SHP77 (cell line): ENCODE results near the gene VAV2.
"Not testable (repeated sequence)": the region's sequence is repeated elsewhere in the genome, so short reads cannot be mapped to it uniquely, and the experiment has no call there.

ENCODE experiments used
- DNase-seq, 2 experiments: peaks; one replicate each; lab custom pipeline; 2025; lab: John Stamatoyannopoulos, UW

VAV2 gene

GRCh38 chr9:133969681-133970580 is 22.2 kb downstream of the VAV2 start:
- no peak for DNase-seq

- no peak for DNase-seq
Observed at GRCh38 chr9:133968966-133969617, 23.0 kb downstream of the VAV2 start.

- DNase-seq, result no peak
Observed at GRCh38 chr9:133968428-133968827, 23.7 kb downstream of the VAV2 start.

GRCh38 chr9:133967024-133967741 is 24.9 kb downstream of the VAV2 start:
- DNase-seq, result no peak

DNA sequence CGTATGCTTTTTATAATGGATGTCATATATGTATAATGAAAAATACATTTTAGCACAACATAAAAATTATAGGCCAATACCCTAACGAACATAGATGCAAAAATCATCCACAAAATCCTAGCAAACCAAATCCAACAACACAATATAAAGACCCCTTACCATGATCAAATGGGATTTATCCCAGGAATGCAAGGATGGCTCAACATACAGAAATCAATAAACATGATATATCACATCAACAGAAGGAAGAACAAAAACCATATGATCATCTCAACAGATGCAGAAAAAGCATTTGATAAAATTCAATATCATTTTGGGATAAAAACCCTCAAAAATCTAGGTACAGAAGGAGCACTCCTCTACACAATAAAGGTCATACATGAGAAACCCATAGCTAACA is 27.7 kb downstream of the VAV2 start:
- DNase-seq, result no peak

GRCh38 chr9:133963166-133963565 is 29.0 kb downstream of the VAV2 start:
- DNase-seq, result no peak

DNA sequence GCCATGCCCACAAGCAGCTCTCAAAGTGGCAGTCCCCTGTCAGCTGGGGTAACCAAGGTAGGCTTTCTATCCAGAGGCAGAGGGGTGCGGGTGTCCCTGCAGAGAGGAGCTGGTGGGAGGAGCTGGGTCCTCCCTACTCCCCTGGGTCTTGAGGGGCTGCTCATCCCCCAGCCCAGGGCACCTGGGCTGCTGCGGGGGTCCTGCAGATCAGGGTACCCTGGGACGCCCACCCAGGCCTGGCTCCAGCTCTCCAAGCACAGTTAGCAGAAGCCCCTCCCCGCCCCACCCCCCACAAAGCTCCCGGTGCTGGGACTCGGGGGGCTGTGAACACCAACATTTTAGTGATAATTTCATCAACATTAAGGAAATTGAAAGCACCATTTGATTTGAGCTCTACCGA is 29.8 kb downstream of the VAV2 start:
- no peak for DNase-seq

GRCh38 chr9:133961226-133962165 is 30.6 kb downstream of the VAV2 start:
- no peak for DNase-seq

DNA sequence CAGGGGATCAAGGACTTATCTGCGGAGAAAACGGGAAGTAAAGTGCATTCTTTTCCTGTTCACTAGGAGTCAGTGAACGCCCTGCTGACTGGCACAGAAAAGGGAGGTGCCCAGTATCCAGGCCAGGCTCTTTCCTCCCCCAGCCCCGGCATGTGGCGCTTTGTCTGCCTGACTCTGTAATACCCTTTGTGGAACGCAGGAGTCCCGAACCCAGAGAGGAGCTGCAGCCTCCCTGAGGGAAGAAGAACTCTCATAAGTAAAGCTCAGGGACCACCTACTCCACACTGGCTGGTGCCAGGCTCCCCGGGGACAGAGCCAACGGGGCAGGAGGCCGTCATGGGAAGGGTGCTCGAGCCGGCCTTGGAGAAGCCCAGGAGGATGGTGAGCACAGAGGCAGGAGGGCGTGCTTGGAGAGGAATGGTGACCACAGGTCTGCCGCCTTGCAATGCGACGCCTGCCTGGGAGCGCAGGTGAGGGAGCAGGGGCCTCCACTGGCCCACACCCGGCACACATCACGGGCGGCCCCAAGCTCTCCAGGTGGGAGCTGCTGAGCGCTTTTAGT is 31.5 kb downstream of the VAV2 start:
- DNase-seq, result no peak

DNA sequence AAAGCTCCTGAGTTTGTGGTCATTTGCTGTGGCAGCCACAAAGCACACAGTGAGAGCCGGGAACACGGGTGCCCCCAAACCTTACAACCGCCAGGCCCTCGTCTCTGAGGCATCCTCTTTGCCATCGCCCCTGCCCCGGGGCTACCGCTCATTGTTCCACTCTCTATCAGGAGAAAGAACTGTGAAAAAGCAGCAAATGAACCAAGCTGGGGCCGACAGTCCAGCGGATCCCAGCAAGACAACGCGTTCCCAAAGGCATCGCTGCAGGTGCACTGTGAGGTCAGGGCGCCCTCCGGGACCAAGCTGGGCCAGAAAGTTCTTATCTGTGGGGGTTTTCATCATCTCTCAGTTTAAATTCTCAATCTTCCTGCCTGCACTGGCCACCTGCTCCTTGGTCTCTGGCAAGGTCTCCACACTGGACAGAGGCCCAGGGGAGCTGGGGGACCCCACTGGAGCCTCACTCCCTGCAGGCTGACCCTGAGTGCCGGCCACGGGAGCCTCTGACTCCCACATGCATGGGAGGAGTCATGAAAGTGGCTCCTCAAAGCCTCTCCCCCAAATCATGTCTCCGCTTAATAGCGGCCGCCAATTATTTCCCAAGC is 32.1 kb downstream of the VAV2 start:
- no peak for DNase-seq

DNA sequence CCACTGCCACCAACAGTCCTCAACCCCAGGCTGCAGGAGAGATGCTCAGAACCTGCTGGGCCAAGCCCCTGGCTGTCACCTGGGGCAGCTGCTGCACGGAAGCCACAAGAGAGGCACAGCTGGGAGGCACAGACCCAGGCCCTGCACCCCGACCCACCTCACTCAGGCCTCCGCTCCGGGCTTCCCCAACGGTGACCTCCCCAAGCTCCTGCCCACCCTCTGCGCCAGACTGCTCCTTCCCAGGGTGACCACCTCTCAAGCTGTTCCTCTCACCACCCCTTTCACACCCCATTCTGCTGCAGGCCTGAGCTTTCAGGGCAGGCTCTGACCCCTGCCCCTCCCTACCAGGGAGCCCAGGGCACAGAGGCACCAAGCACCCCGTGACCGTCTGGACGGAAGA is 33.0 kb downstream of the VAV2 start:
- DNase-seq, result no peak

GRCh38 chr9:133958756-133959155 is 33.4 kb downstream of the VAV2 start:
- no peak for DNase-seq

DNA sequence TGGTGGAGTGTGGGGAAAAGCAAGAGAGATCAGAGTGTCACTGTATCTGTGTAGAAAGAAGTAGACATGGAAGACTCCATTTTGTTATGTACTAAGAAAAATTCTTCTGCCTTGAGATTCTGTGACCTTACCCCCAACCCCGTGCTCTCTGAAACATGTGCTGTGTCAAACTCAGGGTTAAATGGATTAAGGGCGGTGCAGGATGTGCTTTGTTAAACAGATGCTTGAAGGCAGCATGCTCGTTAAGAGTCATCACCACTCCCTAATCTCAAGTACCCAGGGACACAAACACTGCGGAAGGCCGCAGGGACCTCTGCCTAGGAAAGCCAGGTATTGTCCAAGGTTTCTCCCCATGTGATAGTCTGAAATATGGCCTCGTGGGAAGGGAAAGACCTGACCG is 34.4 kb downstream of the VAV2 start:
- DNase-seq, result not testable (repeated sequence)

DNA sequence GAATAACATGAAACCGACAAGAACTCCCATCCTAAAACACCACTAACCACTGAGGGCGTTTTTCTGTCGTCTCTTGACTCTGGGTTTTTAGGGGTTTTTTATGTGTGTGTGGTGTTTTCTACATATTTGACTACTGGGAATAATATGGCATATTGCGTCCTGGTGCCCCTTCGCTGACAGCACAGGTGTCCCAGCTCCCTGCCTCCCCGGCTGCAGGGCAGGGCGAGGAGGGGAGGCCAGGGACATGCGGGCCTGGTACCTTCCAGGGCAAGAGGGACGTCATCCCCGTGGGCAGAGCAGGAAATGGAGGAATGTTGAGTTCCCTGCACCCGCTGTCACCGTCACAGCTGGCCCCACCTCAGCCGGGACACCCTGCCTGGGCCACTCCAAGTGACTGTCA is 34.8 kb downstream of the VAV2 start:
- no peak for DNase-seq

- DNase-seq, result no peak
Observed at GRCh38 chr9:133956520-133957076, 35.5 kb downstream of the VAV2 start.

DNA sequence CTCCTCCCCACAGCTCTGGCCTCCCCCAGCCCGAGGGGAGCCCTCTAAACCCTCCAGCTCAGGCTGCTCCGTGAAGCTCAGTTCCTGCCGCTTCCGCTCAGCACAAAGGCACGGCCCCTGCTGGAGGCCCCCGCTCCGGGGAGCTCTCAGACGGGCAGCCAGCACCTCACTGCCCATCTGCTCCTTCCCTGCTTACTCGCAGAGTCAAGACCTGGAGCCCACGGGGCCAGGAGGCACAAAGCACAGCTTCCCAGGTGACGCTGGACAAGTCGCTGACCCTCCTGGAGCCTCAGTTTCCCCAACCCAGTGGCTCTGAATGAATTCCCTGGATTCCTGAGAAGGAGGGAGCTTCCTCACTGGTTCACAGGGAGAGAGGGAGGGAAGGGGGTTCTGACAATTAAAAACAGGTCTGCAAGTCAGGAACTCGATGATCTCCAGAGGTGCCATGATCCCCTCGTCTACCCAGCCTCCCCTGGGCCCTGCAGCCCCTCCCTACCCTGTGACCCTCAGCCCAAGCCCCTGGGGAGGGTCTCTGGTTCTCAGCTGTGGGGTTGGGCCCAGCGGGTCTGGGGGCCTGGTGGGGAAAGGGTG is 36.2 kb downstream of the VAV2 start:
- DNase-seq, result no peak

DNA sequence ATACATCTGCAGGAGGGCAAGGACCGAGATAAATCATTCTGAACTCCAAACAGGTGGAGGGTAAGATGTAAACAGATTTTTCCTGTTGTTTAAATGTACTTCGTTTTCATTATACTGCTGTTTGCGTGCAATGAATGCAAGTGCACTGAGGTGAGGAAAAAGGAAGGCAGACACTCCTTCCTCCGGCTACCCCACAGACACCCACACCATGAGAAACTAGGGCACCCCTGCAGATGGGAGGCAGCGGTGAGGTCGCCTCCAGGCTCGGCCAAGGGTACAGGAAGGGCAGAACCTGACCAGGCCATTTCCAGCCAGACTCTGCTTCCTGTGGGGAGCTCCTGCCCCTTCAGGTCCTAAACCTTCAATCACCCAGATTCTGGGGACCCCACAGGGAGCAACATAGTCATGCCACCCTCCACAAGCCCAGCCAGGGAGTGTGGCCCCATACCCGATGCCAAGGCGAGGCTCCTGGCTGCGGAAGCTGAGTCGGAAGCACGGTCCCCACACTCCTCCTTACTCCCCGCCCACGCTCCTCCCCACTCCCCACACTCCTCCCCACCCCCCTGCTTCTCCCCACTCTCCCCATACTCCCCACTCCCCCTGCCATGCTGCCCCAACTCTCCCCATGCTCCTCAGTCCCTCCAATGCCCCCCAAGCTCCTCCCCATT is 37.1 kb downstream of the VAV2 start:
- no peak for DNase-seq

DNA sequence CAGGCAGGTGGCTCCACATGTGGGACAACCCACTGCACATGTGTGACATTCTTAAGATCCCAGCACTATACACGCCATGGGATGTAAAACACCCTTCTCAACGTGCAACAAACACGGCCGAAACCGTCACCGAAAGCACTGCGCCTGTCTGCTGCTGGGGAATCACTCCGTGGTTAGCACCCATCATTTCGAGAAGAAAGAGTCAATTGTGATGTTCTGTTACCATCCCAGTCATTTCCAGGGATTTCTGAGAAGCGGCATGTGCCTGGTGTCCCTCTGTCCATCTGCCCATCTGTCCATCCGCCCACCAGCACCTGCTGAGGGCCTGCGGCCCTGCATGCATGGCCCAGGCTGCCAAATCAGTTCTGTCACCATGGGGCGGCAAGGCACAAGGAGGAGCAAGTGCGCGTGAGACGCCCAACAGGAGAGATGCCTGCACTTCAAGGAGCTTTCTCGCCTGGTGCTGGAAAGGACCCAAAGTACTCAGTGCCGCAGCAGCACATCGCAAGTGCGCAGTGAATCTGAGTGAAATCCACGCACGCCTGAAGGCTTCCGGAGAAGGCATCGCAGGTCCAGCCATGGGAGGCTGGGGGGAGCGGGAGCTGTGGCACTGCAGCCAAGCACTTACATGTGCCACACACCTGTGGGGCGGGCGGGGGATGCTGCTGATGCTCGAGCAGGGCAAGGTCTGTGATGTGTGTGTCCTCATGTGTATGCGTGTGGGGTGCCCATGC is 38.0 kb downstream of the VAV2 start:
- no peak for DNase-seq

GRCh38 chr9:133953621-133953975 is 38.5 kb downstream of the VAV2 start:
- no peak for DNase-seq
